GM18519 (cell line): ENCODE measurements around the gene SLX4.

Source experiments
- ATAC-seq: cut with Tn5 transposase; IDR thresholded peaks from one replicate; pipeline ENCODE4 v1.9.1; 2021; ENCODE audit warnings: mild to moderate bottlenecking, moderate library complexity; ENCODE audit not compliant: unreplicated experiment, low FRiP score

Gene SLX4

DNA sequence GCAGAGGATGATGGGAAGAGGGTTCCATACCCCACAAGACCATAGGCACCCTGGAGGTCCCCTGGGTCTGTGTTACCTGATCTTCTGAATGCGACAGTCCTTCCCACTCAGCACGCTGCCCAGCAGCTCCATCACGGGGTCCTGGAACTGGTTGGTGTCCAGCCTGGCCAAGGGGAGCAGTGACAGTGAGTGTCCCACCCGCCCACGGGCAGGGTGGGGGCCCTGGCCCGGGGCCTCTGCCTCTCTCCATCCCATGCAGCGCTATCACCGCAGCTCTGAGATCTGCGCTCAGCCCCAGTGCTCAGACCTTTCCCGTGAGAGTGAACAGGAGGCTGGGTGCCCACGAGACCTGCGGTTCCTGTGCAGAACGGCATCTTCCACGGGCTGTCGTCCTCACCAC, 49.8 kb downstream of the SLX4 start:
- ATAC-seq: no peak

DNA sequence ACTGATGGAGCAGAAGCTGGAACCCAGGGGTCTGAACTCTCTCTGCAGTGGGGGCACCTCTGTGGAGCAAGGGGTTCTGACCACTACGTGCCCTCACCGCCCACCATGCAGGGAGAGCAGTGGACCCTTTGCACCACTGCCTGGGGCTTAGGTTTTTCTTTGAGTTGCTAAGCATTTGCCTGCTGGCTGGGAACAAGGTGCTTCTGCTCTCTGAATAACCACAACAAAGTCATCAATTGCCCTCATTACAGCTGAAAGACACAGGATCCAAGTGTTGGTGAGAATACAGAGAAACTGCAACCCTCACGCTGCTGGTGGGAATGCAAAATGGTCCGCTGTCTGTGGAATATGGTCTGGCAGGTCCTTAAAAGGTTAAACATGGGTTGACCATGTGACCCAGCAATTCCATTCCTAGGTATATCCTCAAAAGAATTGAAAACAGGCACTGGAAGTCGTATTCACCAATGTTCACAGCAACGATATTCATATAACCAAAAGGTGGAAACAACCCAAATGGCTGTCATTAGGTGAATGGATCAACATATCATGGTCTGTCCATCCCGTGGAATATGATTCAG, 57.0 kb downstream of the SLX4 start:
- ATAC-seq: no peak

DNA sequence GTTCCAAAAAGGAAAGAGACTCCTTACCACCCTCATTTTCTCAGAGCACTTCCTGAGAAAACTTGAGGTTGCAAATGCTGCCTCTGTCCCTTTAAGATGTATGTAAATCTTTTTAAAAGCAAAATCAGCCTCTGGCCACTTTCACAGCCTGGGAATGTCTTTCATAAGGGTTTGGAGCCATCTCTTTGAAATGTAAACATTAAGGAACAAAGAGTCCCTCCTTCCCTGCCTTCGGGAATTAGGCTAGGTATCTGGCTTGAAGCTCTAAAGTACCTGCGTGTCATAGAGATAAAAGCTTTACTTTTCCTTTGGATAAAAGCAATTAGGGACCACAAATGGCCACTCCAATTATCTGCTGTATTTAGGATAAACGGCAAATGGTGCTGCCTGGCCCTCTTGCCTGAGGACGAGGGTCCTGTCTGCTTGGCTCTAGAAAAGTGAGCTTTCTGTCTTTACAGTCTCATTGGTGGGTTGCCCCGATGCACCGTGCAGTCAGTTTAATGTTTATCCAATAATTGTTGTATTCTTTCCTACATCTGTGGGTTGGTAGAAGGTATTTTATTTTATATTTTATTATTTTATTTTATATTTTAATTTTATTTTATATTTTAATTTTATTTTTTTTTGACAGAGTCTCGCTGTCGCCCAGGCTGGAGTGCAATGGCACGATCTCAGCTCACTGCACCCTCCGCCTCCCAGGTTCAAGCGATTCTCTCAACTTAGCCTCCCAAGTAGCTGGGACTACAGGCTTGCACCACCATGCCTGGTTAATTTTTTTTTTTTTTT, 58.1 kb downstream of the SLX4 start:
- ATAC-seq: no peak

DNA sequence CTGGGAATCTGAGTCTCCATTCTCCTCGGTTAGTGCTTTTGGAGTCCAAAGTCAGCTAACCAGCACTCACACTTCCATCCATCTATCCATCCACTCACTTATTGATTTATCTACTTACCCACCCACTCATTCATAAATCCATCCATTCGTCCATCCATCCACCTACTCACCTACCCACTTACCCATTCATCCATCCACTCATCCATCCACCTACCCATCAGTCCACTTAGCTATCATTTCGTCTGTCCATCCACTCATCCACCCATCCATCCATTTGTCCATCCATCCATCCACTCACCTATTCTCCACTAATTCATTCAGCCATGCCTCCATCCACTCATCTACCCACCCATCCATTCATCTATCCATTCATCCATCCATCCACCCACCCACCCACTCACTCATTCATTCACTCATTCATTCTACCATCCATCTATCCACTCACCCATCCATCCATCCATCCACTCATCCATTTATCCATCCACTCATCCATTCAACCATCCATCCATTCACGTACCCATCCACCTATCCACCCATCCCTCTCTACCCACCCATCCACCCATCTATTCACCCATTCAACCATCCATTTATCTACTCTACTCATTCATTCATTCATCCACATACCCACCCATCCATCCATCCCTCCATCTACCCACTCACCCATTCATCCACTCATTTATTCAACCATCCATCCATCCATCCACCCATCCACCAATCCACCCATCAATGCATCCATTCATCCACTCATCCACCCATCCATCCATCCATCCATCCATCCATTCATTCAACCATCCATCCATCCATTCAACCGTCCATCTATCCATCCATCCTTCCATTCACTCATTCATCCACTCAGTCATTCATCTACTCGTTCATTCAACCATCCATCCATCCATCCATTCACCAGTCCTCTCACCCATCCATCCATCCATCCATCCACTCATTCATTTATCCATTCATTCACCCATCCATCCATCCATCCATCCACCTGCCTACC, 60.3 kb downstream of the SLX4 start:
- ATAC-seq: no peak

DNA sequence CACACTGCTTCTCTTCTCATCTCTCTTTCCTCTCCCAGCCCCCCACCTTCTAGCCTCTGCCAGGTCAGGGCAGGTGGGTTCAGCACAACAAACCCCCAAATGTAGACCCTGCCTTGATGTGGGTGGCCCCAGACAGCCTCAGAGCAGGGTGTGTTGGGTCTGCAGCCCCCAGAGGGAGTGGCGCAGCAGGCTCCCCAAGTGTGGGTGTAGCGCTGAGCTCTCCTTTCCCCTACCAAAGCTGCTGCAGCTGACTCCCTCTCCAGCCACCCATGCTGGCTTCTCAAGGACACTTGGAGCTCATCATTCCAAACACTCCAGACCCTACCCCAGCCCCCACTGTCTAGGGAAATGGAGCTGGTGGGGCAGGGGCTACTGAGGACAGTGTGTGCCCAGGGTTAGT, 61.5 kb downstream of the SLX4 start:
- no peak for ATAC-seq

DNA sequence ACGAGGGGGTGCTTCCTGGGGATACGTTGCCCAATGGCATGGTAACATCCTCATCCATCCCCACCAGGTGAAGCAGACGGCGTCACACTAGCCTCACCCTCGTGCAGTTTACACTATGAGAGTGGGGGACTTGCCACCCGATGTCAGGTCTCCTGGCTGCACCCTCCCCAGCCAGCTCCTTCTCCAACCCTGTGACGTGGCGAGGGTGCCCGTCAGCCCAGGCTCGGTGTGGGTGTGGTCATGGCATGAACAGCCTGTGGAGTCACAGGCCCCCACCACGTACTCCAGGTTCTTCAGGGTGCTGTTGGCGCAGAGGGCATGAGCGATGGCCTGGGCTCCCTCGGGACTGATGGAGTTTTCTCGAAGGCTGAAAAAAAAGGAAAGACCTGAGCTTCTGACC, 62.5 kb downstream of the SLX4 start:
- no peak for ATAC-seq

DNA sequence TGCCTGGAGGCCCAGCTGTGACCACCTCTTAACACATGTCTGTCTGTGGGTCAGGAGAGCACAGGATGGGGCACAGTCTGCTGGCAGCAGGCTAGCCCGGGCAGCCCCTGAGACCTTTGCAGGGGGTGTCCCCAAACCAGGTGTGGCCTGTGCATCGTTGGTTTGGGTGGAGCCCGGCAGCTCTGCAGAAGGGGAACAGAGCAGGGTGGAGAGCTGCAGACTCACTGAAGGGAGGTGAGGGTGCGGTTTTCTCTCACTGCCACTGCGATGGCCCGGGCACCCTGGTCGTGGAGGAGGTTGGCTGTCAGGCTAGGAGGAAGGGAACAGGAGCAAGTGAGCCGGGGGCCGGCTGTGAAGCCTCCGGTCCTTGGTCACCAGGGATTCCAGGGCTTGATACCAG, 63.0 kb downstream of the SLX4 start:
- no peak for ATAC-seq

DNA sequence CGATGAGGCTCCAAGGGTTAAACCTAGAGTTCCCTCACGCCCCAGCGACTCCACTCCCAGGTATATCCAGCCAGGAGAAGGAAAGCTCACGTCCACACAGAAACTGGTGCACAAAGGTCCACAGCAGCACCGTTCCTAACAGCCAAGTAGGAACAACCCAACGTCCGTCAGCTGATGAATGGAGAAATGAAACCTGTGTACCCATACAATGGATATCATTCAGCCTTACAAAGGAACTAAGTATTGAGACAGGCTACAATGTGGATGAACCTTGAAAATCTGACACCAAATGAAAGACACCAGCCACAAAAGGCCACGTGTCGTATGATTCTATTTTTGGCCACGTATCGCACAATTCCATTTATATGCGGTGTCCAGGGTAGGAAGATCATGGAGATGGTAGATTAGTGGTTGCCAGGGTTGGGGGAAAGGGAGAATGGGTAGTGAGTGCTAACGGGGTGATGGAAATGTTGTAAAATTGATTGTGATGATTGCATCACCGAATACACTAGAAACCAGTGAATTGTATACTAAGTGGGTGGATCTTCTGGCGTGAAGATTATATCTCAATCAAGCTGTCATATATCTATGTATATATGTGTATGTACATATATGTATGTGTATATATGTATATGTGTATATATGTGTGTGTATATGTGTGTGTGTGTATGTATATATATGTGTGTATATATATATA, 64.3 kb downstream of the SLX4 start:
- no peak for ATAC-seq

DNA sequence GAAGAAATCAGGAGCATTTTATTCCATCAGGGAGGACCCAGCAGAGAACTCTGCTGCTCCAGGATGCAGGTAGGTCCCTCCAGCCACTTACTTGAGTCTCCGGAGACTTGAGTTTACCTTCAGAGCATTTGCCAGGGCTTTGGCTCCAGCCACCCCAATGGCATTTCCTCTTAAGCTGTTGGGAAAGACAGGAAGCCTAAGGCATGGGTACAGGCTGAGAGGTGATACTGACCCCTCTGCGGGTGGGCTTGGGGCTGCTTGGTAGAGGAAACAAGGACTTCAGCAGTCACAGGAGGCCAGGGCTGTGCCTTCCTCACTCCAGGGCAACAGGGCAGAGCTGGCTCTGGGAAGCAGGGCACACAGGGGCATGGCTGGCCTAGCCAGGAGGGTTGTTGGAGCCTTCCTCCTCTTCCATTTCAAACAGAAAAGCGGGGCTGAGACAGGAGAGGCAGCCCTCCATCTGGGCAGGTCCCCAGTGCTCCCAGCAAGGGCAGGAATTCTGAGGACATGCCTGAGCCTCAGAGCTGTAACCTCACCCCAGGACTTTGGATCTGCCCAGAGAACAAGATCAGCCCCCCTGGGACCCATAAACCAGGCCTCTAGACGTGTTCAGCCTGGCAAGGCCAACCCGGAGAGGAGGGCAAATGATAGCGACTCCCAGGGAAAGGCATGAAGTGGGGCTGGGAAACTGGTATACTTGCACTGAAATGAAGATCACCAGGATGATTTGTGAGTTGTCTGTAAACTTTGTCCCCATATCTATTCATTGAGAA, 68.6 kb downstream of the SLX4 start:
- no peak for ATAC-seq

DNA sequence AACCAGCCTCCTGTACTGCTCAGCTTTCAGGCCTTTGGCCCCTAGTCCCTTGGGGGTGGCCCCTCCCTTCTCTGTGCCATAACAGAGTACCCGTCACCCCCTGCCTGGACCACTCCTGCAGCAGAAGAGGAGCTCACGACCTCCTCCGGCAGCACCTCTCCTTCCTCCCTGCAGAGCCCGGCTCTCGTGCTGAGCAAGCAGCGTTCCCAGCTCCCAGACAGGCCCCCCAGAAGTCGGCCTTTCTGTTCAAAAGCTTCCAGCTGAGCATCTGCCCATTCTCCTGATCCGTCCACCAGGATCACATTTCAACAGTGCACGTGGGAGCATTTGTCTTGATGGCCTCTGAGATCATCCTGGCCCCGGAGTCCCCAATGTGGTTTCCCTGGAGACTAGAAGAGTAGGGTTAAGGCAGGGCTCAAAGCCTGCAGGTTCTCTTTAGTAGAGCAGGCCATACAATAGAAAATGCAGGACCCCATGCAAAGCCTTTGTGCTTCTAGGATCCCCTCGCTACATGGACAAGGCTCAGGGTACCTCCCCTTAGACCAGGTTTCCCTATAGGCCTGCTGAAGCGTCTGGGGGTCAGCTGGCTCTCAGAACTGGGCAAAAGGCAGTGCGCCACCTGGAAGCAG, 69.8 kb downstream of the SLX4 start:
- ATAC-seq: no peak

DNA sequence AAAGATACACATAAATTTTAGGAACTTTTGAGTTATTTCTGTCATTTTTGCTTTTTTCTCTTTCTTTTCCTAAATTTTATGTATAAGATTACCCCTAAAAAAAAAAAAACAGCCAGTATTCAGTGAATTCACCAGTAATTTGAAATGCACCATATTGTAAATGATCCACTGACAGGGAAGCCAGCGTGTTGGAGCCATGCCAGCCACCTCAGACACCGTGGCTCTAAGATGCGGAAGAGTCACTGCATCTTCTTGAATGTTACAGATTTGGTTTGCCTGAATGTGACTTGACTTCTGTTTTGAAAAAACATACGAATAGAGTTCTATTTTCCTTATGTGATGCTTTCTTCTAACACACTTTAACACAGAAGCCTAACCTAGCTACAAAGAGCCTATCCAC, 73.2 kb downstream of the SLX4 start:
- no peak for ATAC-seq

DNA sequence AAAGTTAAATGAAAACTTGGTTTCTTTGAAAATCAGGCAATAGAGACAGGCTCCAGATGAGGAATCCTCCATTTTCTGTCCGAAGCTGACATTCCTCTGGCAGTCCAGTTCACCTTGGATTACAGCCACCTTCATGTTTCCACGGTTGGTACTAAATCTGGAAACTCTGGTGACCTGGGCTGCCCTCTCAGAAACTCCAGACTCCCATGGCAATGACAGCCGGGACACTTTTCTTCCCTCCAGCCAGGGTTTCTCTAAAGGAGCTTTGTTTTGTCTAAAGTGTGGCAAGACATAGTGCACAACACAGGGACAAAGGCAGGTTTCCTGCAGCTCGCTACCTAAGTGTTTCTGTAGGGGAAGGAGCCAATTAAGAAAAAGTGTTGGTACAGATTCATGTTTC, 74.6 kb downstream of the SLX4 start:
- ATAC-seq: no peak

DNA sequence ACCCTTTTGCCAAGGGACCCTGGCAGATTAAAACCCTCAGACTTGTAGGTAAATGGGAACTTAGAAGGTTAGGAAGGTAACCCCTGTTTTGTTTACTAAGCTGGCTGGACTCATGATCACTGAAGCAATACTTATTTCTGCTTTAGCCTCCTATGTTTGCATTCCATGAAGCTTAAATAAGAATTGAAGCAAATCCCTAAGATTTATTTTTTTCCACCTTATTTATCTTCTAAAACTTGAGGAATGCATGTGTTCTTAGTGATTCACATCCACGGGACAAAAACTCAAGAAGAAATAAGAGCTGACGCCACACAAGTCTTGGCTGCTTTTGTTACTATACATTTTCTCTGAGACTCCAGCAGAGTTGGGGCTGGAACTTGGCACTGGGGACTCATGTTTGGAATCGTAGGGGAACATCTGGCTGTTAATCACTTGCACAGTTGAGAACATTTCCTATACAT, 75.1 kb downstream of the SLX4 start:
- no peak for ATAC-seq

DNA sequence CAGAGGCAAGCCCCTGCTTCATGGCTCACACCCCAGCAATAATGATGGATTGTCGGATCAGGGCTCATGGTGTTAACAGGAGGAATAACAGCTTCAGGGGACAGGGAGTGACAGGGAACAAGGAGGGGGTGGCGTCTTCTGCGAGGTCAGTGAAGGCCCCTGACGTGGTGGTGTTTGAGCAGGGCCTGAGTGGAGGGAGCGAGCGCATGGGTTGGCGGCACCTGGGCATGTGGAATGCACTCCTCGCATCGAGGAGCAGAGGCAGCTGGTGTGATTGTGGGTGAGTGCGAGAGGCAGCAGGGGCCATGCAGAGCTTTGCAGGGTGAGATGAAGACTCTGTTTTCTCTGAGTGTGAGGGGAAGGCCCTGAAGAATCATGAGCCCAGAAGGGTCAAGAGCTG, 77.3 kb downstream of the SLX4 start:
- ATAC-seq: no peak

DNA sequence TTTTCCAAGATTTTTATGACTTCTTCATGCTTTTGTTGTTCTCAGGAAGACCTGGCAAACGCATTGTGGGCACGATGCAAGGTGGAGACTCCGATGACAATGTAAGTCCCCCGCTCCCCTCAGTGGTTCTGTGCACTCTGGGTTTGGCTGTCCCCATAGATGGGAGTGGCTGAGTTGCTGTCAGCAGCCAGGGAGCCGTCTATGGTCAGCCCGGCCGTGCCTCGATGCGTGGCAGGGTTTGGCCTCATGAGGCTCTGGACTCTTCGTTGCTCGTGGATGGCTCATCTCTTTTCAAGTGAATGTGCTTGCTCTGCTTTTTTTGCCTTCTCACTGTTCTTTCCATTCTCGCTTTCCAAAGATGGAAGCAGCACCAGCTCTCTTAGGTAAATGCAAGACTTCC, 78.7 kb downstream of the SLX4 start:
- ATAC-seq: no peak
